A549 (cell line): Measurements from ENCODE around the gene TMPRSS11E. TPM values are rescaled to one million over a fixed set of nuclear protein-coding genes. Genes with fewer than 3 reads are reported as not detected.

ENCODE experiments used
- ATAC-seq, 2 experiments: fragments of 200-7000 bp in 1 of 2; fragments of >200 bp in 1 of 2; cut with Nextera tagmentation in 1 of 2; cut with Tn5 transposase in 1 of 2; 3 replicates each; pipeline versions ENCODE4 v1.8.0 to v1.9.1; 2018 to 2020; ENCODE audit warnings: mild to moderate bottlenecking in 1 of 2, moderate library complexity in 1 of 2
- CTCF ChIA-PET: fragments of 300-600 bp; sonication (Branson Sonifier 250); formaldehyde crosslinking; extraction: SDS; loops from one replicate; lab custom pipeline; 2021; ENCODE audit warnings: antibody characterized with exemption, inconsistent platforms; lab: Yijun Ruan, JAX
- POLR2A ChIA-PET: fragments of 350-600 bp; formaldehyde crosslinking; extraction: SDS; loops from one replicate; lab custom pipeline; 2021; ENCODE audit warnings: antibody characterized with exemption, inconsistent platforms; lab: Yijun Ruan, JAX
- DNase-seq, 2 experiments: peaks; one replicate each; pipeline versions ENCODE4 v3.0.0 to v3.0.0-alpha.2; 2011 to 2016; ENCODE audit warnings: low read depth in 1 of 2, low spot score in 1 of 2
- FAIRE-seq: peaks from 2 replicates; lab custom pipeline; 2011; peaks lifted over from hg19 to GRCh38; lab: Jason Lieb, UNC
- H3K27ac ChIP-seq, 2 experiments: fragments of >200 bp; sonication (Bioruptor Twin); formaldehyde crosslinking; 3 replicates each; pipeline ENCODE4 v1.5.1; 2016 to 2017
- H3K4me1 ChIP-seq: fragments of >200 bp; sonication (Bioruptor Twin); formaldehyde crosslinking; 3 replicates; pipeline ENCODE4 v1.6.1; 2016
- H3K4me2 ChIP-seq: fragments of >200 bp; sonication (Bioruptor Twin); formaldehyde crosslinking; 3 replicates; pipeline ENCODE4 v1.6.1; 2016
- H3K4me3 ChIP-seq: fragments of >200 bp; sonication (Bioruptor Twin); formaldehyde crosslinking; 3 replicates; pipeline ENCODE4 v1.5.1; 2016
- H3K9me3 ChIP-seq: fragments of >200 bp; sonication (Bioruptor Twin); formaldehyde crosslinking; 3 replicates; pipeline ENCODE4 v1.6.1; 2016
- CHD2 ChIP-seq: fragments of 150-350 bp; IDR thresholded peaks from 2 replicates; pipeline ENCODE4 v1.6.1; 2014; ENCODE audit warnings: low read length; ENCODE audit not compliant: partially characterized antibody
- CHD4 ChIP-seq: fragments of 200-600 bp; sonication (generic); IDR thresholded peaks from 2 replicates; pipeline ENCODE4 v1.6.1; 2016; ENCODE audit warnings: antibody characterized with exemption, mild to moderate bottlenecking, borderline replicate concordance
- E2F6 ChIP-seq: IDR thresholded peaks from 2 replicates; pipeline ENCODE4 v1.6.1; 2012; ENCODE audit warnings: low read depth, borderline replicate concordance
- EHF ChIP-seq: fragments of 250-450 bp; sonication (Bioruptor Pico); IDR thresholded peaks from 2 replicates; pipeline ENCODE4 v1.5.0; 2020; ENCODE audit warnings: mild to moderate bottlenecking
- ELK1 ChIP-seq: fragments of 150-350 bp; IDR thresholded peaks from 2 replicates; pipeline ENCODE4 v1.6.1; 2014; ENCODE audit warnings: low read depth, mild to moderate bottlenecking, low read length
- ESRRA ChIP-seq: fragments of 150-350 bp; IDR thresholded peaks from 2 replicates; pipeline ENCODE4 v1.6.1; 2014; ENCODE audit warnings: mild to moderate bottlenecking, low read length, borderline replicate concordance
- FOSB ChIP-seq: fragments of 250-450 bp; sonication (Bioruptor Pico); IDR thresholded peaks from 2 replicates; pipeline ENCODE4 v1.5.0; 2020; ENCODE audit warnings: mild to moderate bottlenecking, moderate library complexity
- FOSL2 ChIP-seq, 2 experiments: fragments of 450-650 bp in 1 of 2; fragments of >200 bp in 1 of 2; sonication (Bioruptor Twin) in 1 of 2; formaldehyde crosslinking; IDR thresholded peaks; 2 replicates each; pipeline versions ENCODE4 v1.5.0 to v1.6.1; 2016 to 2020; ENCODE audit warnings: mild to moderate bottlenecking in 1 of 2, moderate library complexity in 1 of 2
- GATA3 ChIP-seq: IDR thresholded peaks from 2 replicates; pipeline ENCODE4 v1.6.1; 2012; ENCODE audit warnings: borderline replicate concordance
- HES2 ChIP-seq: fragments of >200 bp; sonication (Bioruptor Twin); formaldehyde crosslinking; IDR thresholded peaks from 2 replicates; pipeline ENCODE4 v1.6.1; 2016
- HEYL ChIP-seq: fragments of 250-450 bp; sonication (Bioruptor Pico); IDR thresholded peaks from 2 replicates; pipeline ENCODE4 v1.8.0; 2021; ENCODE audit warnings: mild to moderate bottlenecking, moderate library complexity
- HMGXB4 ChIP-seq: fragments of 250-450 bp; sonication (Bioruptor Pico); IDR thresholded peaks from 2 replicates; pipeline ENCODE4 v1.5.0; 2021; ENCODE audit warnings: mild to moderate bottlenecking, moderate library complexity, borderline replicate concordance
- HOXA7 ChIP-seq: fragments of 250-450 bp; sonication (Bioruptor Pico); IDR thresholded peaks from 2 replicates; pipeline ENCODE4 v1.5.0; 2020; ENCODE audit warnings: mild to moderate bottlenecking, moderate library complexity
- KDM5A ChIP-seq: fragments of 200-600 bp; sonication (generic); IDR thresholded peaks from 2 replicates; pipeline ENCODE4 v1.6.1; 2016; ENCODE audit warnings: antibody characterized with exemption, mild to moderate bottlenecking
- MYC ChIP-seq: IDR thresholded peaks from 2 replicates; pipeline ENCODE4 v1.6.1; 2012; ENCODE audit warnings: mild to moderate bottlenecking, inconsistent platforms, low read length, improper control_type of control experiment, borderline replicate concordance
- PHF8 ChIP-seq: fragments of 200-600 bp; sonication (generic); IDR thresholded peaks from 2 replicates; pipeline ENCODE4 v1.6.1; 2016; ENCODE audit warnings: low read depth, mild to moderate bottlenecking, antibody characterized with exemption, moderate library complexity, borderline replicate concordance
- RCOR1 ChIP-seq: fragments of 150-350 bp; IDR thresholded peaks from 2 replicates; pipeline ENCODE4 v1.6.1; 2014; ENCODE audit warnings: antibody characterized with exemption, low read length, low read depth
- SMC3 ChIP-seq: fragments of >200 bp; sonication (Bioruptor Twin); formaldehyde crosslinking; IDR thresholded peaks from 3 replicates; pipeline ENCODE4 v1.6.1; 2018; ENCODE audit warnings: inconsistent platforms
- USF2 ChIP-seq: fragments of 450-650 bp; IDR thresholded peaks from 2 replicates; pipeline ENCODE4 v1.6.1; 2014; ENCODE audit warnings: antibody characterized with exemption
- ZC3H11A ChIP-seq: fragments of 450-650 bp; IDR thresholded peaks from 2 replicates; pipeline ENCODE4 v1.6.1; 2014; ENCODE audit warnings: antibody characterized with exemption, mild to moderate bottlenecking
- WGBS: methylation state at CpG from one replicate; pipeline ENCODE4 v1.1.6; 2017; ENCODE audit errors: missing lambda C conversion rate; 5-methylcytosine and 5-hydroxymethylcytosine counted together
- polyA plus RNA-seq, 4 experiments: library from polyadenylated mRNA; depleted of rRNA in 3 of 4; stranded (reverse); fragments of >200 nt; fragmentation: RNase III in 1 of 4; extraction: RNeasy Plus Mini Kit Qiagen cat#74134 plus additional on column Dnase treatment in 1 of 4; gene quantifications; 2 replicates in 3 of 4; 3 replicates in 1 of 4; pipeline ENCODE4 v1.2.3, GENCODE V29; 2011 to 2017
- TF ChIP-seq, protein P1 (sequence below): IDR thresholded peaks from 2 replicates; pipeline ENCODE4 v1.6.1; 2012
- TF ChIP-seq, protein P2 (sequence below): fragments of 250-450 bp; sonication (Bioruptor Pico); IDR thresholded peaks from 2 replicates; pipeline ENCODE4 v1.5.0; 2020; ENCODE audit warnings: low read depth, mild to moderate bottlenecking, moderate library complexity

The TMPRSS11E gene
- polyA plus RNA-seq, 2 of the 4 experiments (the other 2 are of a cell fraction): not detected

- 39% methylated on average over 3 of the region's 3 CpGs for WGBS
- Histone ChIP-seq H3K4me2 (peak overlapping the region; percentile 28; the same call in 1 of the 3 replicates), H3K4me3 (no peak overlapping the region), H3K27ac (peak overlapping the region in 1 of 2 experiments; percentile 35; a peak in 1 of 6 replicates), H3K4me1 (peaks cover 23% of the 10 kb centered on the region; the same call in 2 of the 3 replicates), H3K9me3 (no peaks in the 10 kb centered on the region)
- ChIA-PET CTCF (interaction anchor here (1.0 kb wide), 1 partner anchor 32 kb away, joined by 3 read pairs; no protein-coding TSS in a partner anchor), POLR2A (no interaction called here)
- TF ChIP-seq CHD2 (no peak), HEYL (CRISPR knock-in tag) (no peak), E2F6 (no peak), KDM5A (no peak), PHF8 (no peak), FOSL2 (IDR thresholded peaks at IDR 0.05) (no peak), FOSL2 (CRISPR knock-in tag; IDR thresholded peaks at IDR 0.05) (no peak), USF2 (no peak), ESRRA (no peak), HES2 (no peak), SMC3 (no peak), FOSB (CRISPR knock-in tag) (no peak), EHF (CRISPR knock-in tag) (no peak)
- TF ChIP-seq, protein P1, sequence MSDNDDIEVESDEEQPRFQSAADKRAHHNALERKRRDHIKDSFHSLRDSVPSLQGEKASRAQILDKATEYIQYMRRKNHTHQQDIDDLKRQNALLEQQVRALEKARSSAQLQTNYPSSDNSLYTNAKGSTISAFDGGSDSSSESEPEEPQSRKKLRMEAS: no peak
- DNase-seq (no peak), ATAC-seq (no peak), FAIRE-seq (no peak)
These were observed 19.5 kb downstream of the TMPRSS11E start for GRCh38 chr4:68466751-68467150.

DNA sequence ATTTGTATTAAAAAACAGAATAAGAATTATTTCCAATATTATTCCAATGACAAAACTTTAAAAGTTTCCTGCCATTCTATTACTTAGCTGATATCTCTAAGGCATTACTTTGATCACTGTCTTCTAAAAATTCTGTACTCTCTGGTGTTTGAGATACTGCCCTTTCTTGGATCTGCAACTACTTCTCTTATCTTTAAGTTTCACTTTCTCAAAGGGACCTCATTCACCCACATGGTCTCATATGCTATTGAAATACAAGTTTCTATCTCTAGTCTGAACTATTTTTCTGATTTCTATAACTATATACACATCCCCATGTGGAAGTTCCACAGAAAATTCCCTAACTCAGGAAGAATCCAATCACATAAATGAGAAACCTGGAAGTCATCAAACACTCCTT lies 22.2 kb downstream of the TMPRSS11E start:
- Histone ChIP-seq H3K9me3 (no peaks in the 10 kb centered on the region), H3K4me2 (no peak overlapping the region), H3K4me1 (peaks cover 14% of the 10 kb centered on the region; the same call in 2 of the 3 replicates), H3K27ac (no peak overlapping the region), H3K4me3 (no peak overlapping the region)
- DNase-seq: no peak
- ATAC-seq: no peak
- POLR2A ChIA-PET: no interaction called here
- no peak for FAIRE-seq
- CTCF ChIA-PET: no interaction called here
- no peak for TF ChIP-seq CHD4
- TF ChIP-seq ZC3H11A: no peak
- TF ChIP-seq, protein P2, sequence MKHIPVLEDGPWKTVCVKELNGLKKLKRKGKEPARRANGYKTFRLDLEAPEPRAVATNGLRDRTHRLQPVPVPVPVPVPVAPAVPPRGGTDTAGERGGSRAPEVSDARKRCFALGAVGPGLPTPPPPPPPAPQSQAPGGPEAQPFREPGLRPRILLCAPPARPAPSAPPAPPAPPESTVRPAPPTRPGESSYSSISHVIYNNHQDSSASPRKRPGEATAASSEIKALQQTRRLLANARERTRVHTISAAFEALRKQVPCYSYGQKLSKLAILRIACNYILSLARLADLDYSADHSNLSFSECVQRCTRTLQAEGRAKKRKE (CRISPR knock-in tag): no peak

- H3K4me2 ChIP-seq: no peak overlapping the region
- no peak overlapping the region for H3K27ac ChIP-seq
- ChIA-PET CTCF (no interaction called here), POLR2A (no interaction called here)
- 75% methylated on average over 5 of the region's 5 CpGs for WGBS
- DNase-seq: no peak
- no peak overlapping the region for H3K4me3 ChIP-seq
- no peak for ATAC-seq
- no peaks in the 10 kb centered on the region for H3K4me1 ChIP-seq
- no peaks in the 10 kb centered on the region for H3K9me3 ChIP-seq
- FAIRE-seq: no peak
- TF ChIP-seq HOXA7 (CRISPR knock-in tag): no peak
- TF ChIP-seq ELK1: no peak
- no peak for TF ChIP-seq GATA3
- no peak for TF ChIP-seq CHD4
- TF ChIP-seq RCOR1: no peak
- no peak for TF ChIP-seq HMGXB4 (CRISPR knock-in tag)
- no peak for TF ChIP-seq MYC
These were observed 28.9 kb downstream of the TMPRSS11E start for GRCh38 chr4:68476191-68476590.
